Measurements from ENCODE around the gene RSPH10B.
"Not testable (repeated sequence)": the region's sequence is repeated elsewhere in the genome, so short reads cannot be mapped to it uniquely, and the experiment has no call there.

RSPH10B gene

GRCh38 chr7:5930290-5930689 lies 40.2 kb downstream of the RSPH10B start:
- DNase-seq (ENCODE audit: low read depth in 1 of 2, low spot score in 1 of 2) = not testable (repeated sequence)

- DNase-seq (ENCODE audit: low read depth in 1 of 2, low spot score in 1 of 2) = not testable (repeated sequence)
Measured at GRCh38 chr7:5926263-5926870, 44.1 kb downstream of the RSPH10B start.

DNA sequence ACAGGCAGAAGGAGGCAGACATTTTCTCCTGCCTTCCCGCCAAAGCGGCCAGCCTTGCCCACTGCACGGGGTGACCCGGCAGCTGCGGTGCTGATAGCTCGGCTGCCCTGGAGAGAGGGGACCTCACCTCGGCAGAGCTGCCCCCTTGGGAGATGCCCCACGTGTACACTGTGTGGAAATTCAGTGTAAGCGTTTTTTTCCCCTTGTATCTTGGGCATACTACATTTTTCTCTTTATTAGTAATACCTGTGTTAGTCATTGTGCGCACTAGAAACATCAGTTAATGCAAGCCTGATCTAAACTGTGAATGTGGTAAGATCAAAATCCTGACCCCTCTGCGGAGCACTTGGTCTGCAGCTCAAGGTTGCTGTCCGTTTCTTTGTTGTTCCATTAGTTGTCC lies 45.9 kb downstream of the RSPH10B start:
- DNase-seq (ENCODE audit: low read depth in 1 of 2, low spot score in 1 of 2) = not testable (repeated sequence)

- DNase-seq (ENCODE audit: low read depth in 1 of 2, low spot score in 1 of 2) = not testable (repeated sequence)
Measured at GRCh38 chr7:5924180-5924579, 46.3 kb downstream of the RSPH10B start.

DNA sequence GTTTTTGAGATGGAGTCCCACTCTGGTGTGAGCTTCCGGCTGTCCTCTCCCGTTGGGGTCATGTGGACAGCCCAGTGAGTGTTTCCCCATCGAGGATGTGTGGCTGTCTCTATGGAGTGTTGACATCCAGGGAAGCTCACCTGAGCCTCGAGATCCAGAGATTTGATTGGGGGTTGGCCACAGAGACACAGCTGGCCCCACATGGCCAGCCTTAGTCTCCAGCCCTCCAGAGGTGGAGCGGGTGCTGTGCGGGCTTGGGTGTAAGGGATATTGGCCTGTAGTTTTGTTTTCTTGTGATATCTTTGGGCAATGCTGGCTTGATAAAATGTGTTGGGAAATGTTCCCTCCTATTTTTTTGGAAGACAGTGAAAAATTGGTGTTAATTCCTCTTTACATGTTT lies 54.0 kb downstream of the RSPH10B start:
- not testable (repeated sequence) for DNase-seq (ENCODE audit: low read depth in 1 of 2, low spot score in 1 of 2)

DNA sequence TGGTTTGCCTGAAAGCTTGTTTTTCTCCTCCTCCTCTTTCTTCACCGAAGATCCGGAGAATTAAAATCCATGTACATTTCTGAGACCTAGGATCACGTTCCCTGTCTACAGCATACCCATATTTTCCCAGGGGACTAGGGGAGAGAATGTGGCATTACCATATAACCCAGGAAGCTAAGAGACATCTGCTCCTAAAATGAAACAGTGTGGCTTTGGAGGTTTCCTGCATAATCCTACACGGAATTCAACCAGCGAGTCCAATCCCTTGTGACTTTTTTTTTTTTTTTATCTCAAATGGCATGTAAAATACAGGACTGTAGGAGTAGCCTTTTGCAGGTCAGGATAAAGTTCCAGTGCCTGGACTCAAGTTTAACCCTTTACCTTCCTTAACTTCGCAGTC lies 61.7 kb downstream of the RSPH10B start:
- not testable (repeated sequence) for DNase-seq (ENCODE audit: low read depth in 1 of 2, low spot score in 1 of 2)

DNA sequence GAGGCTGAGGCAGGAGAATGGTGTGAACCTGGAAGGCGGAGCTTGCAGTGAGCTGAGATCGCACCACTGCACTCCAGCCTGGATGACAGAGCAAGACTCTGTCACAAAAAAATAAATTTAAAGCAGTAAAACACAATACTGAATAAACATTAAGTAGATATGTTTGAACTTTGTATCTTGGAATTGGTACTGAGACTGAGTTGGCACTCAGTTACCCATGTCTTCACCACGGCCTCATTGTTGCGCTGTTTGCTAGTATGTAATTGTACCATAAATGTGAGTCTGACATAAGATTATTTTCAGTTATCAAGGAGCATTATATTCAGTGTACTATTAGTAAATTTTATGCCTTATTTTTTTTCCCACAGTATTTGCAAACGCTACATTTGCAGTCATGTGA lies 65.8 kb downstream of the RSPH10B start:
- DNase-seq (ENCODE audit: low read depth in 1 of 2, low spot score in 1 of 2) = not testable (repeated sequence)

- not testable (repeated sequence) for DNase-seq (ENCODE audit: low read depth in 1 of 2, low spot score in 1 of 2)
Measured at GRCh38 chr7:5903002-5903401, 67.5 kb downstream of the RSPH10B start.

GRCh38 chr7:5898480-5899224 lies 71.8 kb downstream of the RSPH10B start, which contains the start of gene CCZ1:
Gene CCZ1, plus strand, starts transcription at chr7:5898733. Its CDS starts 67 bp downstream, at chr7:5898800.
- DNase-seq (ENCODE audit: low read depth in 1 of 2, low spot score in 1 of 2) = peak; percentile 20 to 69

GRCh38 chr7:5897369-5897919 lies 73.0 kb downstream of the RSPH10B start:
- DNase-seq (ENCODE audit: low read depth in 1 of 2, low spot score in 1 of 2) = not testable (repeated sequence)

GRCh38 chr7:5892498-5892897 lies 78.0 kb downstream of the RSPH10B start:
- DNase-seq (ENCODE audit: low read depth in 1 of 2, low spot score in 1 of 2) = no peak

- DNase-seq (ENCODE audit: low read depth in 1 of 2, low spot score in 1 of 2) = not testable (repeated sequence)
Measured at GRCh38 chr7:5890244-5890643, 80.2 kb downstream of the RSPH10B start.

- not testable (repeated sequence) for DNase-seq (ENCODE audit: low read depth in 1 of 2, low spot score in 1 of 2)
Measured at GRCh38 chr7:5888021-5888420, 82.5 kb downstream of the RSPH10B start.

GRCh38 chr7:5884431-5884830 lies 86.1 kb downstream of the RSPH10B start:
- DNase-seq (ENCODE audit: low read depth in 1 of 2, low spot score in 1 of 2) = not testable (repeated sequence)

- not testable (repeated sequence) for DNase-seq (ENCODE audit: low read depth in 1 of 2, low spot score in 1 of 2)
Measured at GRCh38 chr7:5880106-5880505, 90.4 kb downstream of the RSPH10B start.

DNA sequence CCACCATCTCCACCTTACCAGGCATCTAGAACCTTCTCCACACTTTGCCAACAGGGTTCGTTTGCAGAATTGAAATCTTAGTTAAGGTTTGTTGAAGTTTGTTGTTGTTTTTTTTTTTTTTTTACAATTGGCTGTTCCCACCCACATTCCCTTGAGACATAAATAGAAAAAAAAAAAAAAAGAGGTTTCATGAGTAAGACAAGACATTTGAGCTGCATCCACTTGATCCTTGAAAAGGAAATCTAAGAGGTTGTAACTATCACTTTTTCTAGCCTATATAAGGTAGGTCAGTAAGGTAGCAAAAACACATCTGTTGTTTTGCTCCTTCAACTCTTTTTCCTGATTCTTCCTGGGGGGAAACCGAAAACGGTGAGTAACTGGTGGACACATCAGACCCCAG lies 90.9 kb downstream of the RSPH10B start:
- DNase-seq (ENCODE audit: low read depth in 1 of 2, low spot score in 1 of 2) = not testable (repeated sequence)

Data from stimulated activated CD4-positive, alpha-beta T cell treated with anti-CD3 and anti-CD28 coated beads, Interleukin-15, amount 100 ng/mL, for 1 hour (primary cell).